WERI-Rb-1 (cell line): ENCODE results near the gene XPNPEP2.

Experiments used
- DNase-seq: peaks from one replicate; pipeline ENCODE4 v3.0.0-alpha.2; 2020
- H3K27ac ChIP-seq: fragments of 250-450 bp; sonication (Bioruptor Pico); 2 replicates; pipeline ENCODE4 v1.5.1; 2020; ENCODE audit warnings: mild to moderate bottlenecking, moderate library complexity
- H3K27me3 ChIP-seq: fragments of 250-450 bp; sonication (Bioruptor Pico); 2 replicates; pipeline ENCODE4 v1.5.1; 2021; ENCODE audit warnings: mild to moderate bottlenecking, low read depth, moderate library complexity; ENCODE audit not compliant: insufficient read depth, severe bottlenecking
- H3K36me3 ChIP-seq: fragments of 250-450 bp; sonication (Bioruptor Pico); 2 replicates; pipeline ENCODE4 v1.5.1; 2020; ENCODE audit warnings: mild to moderate bottlenecking, moderate library complexity
- H3K4me3 ChIP-seq: 2 replicates; pipeline ENCODE4 v1.5.1; 2011; ENCODE audit warnings: low read depth, mild to moderate bottlenecking, control low read depth, low read length
- H3K9me3 ChIP-seq: fragments of 250-450 bp; sonication (Bioruptor Pico); 2 replicates; pipeline ENCODE4 v1.5.1; 2021; ENCODE audit warnings: mild to moderate bottlenecking, moderate library complexity; ENCODE audit not compliant: severe bottlenecking
- CTCF ChIP-seq: IDR thresholded peaks from 2 replicates; pipeline ENCODE4 v1.5.1; 2011; ENCODE audit warnings: low read depth, mild to moderate bottlenecking, control low read depth, inconsistent platforms, low read length

XPNPEP2 gene

DNA sequence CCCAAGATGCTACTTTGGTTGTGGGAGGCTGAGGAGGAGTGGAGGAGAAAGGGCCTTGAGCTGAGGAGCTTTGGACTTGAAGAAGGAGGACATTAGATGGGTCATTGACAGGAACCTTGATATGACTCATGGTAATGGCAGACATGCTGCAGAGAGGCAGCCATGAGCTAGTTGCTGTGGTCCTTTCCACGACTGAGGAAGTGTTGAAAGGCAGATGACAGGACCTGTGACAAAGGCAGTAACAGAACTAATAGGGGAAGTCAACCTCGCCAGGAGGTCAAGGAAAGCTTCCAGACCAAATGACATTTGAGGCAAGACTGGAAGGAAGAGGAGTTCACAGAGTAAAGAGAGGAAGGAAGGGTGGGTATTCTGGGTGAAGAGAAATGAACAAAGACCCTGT is 7.6 kb upstream of the XPNPEP2 start:
- H3K9me3 ChIP-seq: no peaks in the 10 kb centered on the region
- no peak overlapping the region for H3K27ac ChIP-seq
- no peak overlapping the region for H3K4me3 ChIP-seq
- H3K36me3 ChIP-seq: no peaks in the 10 kb centered on the region
- DNase-seq: no peak
- peaks cover 3% of the 10 kb centered on the region for H3K27me3 ChIP-seq
- TF ChIP-seq CTCF: no peak

- DNase-seq: no peak
- no peaks in the 10 kb centered on the region for H3K9me3 ChIP-seq
- H3K27me3 ChIP-seq: peaks cover 3% of the 10 kb centered on the region
- H3K4me3 ChIP-seq: no peak overlapping the region
- TF ChIP-seq CTCF: no peak
- no peaks in the 10 kb centered on the region for H3K36me3 ChIP-seq
- H3K27ac ChIP-seq: no peak overlapping the region
Observed at GRCh38 chrX:129732857-129733256, 5.9 kb upstream of the XPNPEP2 start.

DNA sequence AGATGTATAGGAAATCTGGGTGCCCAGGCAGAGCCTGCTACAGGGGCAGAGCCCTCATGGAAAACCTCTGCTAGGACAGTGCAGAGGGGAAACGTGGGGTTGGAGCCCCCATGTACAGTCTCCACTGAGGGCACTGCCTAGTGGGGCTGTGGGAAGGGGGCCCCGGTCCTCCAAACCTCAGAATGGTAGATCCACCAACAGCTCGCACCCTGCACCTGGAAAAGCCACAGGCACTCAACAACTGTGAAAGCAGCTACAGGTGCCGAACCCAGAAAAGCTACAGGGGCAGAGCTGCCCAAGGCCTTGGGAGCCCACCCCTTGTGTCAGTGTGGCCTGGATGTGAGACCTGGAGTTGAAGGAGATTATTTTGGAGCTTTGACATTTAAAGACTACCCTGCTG is 5.4 kb upstream of the XPNPEP2 start:
- H3K27me3 ChIP-seq: peaks cover 3% of the 10 kb centered on the region
- no peak for DNase-seq
- TF ChIP-seq CTCF: no peak
- no peaks in the 10 kb centered on the region for H3K36me3 ChIP-seq
- no peaks in the 10 kb centered on the region for H3K9me3 ChIP-seq
- no peak overlapping the region for H3K4me3 ChIP-seq
- no peak overlapping the region for H3K27ac ChIP-seq

DNA sequence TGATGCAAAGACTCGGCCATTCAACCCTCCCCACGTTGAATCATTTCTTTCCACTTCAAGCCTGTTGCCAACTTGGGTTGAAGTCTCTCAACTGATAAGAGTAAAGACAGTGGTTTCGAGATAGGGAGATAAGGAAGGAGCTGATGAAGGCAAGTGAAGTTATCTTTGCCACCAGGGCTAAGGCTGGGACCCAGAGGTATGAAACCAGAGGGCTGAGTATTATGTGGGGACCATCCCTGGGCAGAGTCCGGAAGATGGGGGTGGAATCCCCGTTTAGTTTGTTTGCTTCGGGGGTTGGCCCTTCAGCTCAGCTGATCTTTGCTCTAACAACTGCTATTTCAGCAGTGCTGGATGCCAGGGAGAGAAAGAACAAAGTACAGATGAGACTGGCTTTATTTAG is 2.3 kb upstream of the XPNPEP2 start:
- Histone ChIP-seq H3K36me3 (no peaks in the 10 kb centered on the region), H3K9me3 (no peaks in the 10 kb centered on the region), H3K4me3 (no peak overlapping the region), H3K27ac (no peak overlapping the region), H3K27me3 (no peaks in the 10 kb centered on the region)
- DNase-seq: no peak
- no peak for TF ChIP-seq CTCF

DNA sequence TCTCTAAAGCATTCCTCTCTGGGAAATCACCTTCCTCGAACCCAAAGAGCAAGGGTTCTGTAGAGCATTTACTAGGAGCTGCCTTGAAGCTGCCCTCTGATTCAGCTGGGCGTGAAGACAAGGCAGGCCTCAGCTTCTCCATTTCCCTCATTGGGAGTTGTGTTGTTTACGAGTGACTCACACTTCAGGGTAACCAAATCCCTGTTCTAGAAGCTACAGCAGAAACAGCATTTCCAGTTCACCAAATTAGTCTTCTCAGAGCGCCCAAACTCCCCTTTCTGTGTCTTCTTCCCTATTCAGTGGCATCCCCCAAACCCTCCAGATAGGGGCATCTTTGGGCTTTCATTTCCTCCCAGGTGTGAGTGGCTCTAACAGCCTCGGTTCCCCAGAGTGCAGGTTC is 863 bp upstream of the XPNPEP2 start:
- Histone ChIP-seq H3K27ac (no peak overlapping the region), H3K4me3 (no peak overlapping the region), H3K36me3 (no peaks in the 10 kb centered on the region), H3K9me3 (no peaks in the 10 kb centered on the region), H3K27me3 (no peaks in the 10 kb centered on the region)
- no peak for TF ChIP-seq CTCF
- DNase-seq: no peak

GRCh38 chrX:129739578-129739977 is 799 bp downstream of the XPNPEP2 start:
- no peak for DNase-seq
- no peaks in the 10 kb centered on the region for H3K36me3 ChIP-seq
- H3K27me3 ChIP-seq: no peaks in the 10 kb centered on the region
- no peak overlapping the region for H3K27ac ChIP-seq
- H3K4me3 ChIP-seq: no peak overlapping the region
- no peaks in the 10 kb centered on the region for H3K9me3 ChIP-seq
- no peak for TF ChIP-seq CTCF
